ENCODE measurements around the gene TNS4. TPM values are rescaled to one million over a fixed set of nuclear protein-coding genes. Genes with fewer than 3 reads are reported as not detected.
A peak's percentile ranks its signal among the peaks of the same experiment; 100 is the strongest.

The TNS4 gene
- polyA plus RNA-seq, 2 of the 4 experiments (the other 2 are of a cell fraction) = 24.2 to 73.5 TPM

GRCh38 chr17:40475234-40475908, 26.1 kb downstream of the TNS4 start (continued):
- TF ChIP-seq, protein P1, sequence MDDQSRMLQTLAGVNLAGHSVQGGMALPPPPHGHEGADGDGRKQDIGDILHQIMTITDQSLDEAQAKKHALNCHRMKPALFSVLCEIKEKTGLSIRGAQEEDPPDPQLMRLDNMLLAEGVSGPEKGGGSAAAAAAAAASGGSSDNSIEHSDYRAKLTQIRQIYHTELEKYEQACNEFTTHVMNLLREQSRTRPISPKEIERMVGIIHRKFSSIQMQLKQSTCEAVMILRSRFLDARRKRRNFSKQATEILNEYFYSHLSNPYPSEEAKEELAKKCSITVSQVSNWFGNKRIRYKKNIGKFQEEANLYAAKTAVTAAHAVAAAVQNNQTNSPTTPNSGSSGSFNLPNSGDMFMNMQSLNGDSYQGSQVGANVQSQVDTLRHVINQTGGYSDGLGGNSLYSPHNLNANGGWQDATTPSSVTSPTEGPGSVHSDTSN (IDR thresholded peaks at IDR 0.05) = no peak
- TF ChIP-seq EP300 (IDR thresholded peaks at IDR 0.05) (no peak), FOSL2 (IDR thresholded peaks at IDR 0.05) (no peak), FOSL2 (CRISPR knock-in tag; IDR thresholded peaks at IDR 0.05) (no peak; the same call in 1 of the 2 replicates), SREBF2 (IDR thresholded peaks at IDR 0.05) (no peak)

DNA sequence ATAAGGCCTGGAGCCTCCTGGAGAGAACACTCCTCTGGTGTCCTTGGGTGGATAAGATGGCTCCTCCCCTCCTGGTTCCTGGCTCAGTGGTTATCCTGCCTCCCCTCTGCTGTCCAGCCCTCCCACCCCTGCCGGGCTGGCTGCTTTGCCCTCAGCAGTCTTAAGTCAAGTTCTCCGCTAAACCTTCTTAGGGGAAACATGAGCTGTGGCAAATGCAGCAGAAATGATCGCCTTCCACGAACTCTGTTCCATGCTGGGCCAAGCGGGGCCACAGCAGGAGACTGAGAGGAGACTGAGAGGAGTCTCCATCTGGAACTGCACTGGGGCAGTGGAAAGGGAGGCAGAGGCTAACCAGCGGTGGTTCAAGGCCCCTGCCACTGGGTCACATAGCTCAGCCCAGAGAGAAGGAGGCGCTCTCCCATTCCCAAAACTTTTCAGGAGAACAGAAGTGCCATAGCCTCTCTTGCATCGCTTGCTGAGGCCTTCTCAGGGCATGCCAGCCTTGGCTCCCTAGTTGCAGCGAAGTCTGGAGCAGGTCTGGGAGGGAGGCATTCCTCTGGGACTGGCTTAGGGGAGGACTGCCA, 26.9 kb downstream of the TNS4 start:
- peak overlapping the region; percentile 2; the same call in 2 of the 3 replicates for H3K4me2 ChIP-seq
- H3K27ac ChIP-seq = peak overlapping the region; percentile 96 to 97
- WGBS (ENCODE audit: missing lambda C conversion rate) = 81% methylated on average over 9 of the region's 9 CpGs
- H3K4me3 ChIP-seq = no peak overlapping the region
- DNase-seq (ENCODE audit: low read depth in 1 of 2, low spot score in 1 of 2) = no peak
- H3K4me1 ChIP-seq = peaks cover 83% of the 10 kb centered on the region
- ChIA-PET CTCF (interaction anchor here (1.0 to 15.5 kb wide), 13 partner anchors 12 to 111 kb away, joined by 3 to 379 read pairs (median 24); partner anchors contain the start of genes GJD3 and IGFBP4), POLR2A (interaction anchor here (0.6 to 4.6 kb wide), 5 partner anchors 9 to 91 kb away, joined by 3 to 53 read pairs (median 26); no protein-coding TSS in a partner anchor)
- ATAC-seq = peak; percentile 2 to 4; a peak in 4 of 6 replicates
- FAIRE-seq = peak; percentile 18
- no peaks in the 10 kb centered on the region for H3K9me3 ChIP-seq
- no peak for TF ChIP-seq CHD4 (IDR thresholded peaks at IDR 0.05; ENCODE audit: borderline replicate concordance)
- no peak for TF ChIP-seq NR3C1 (IDR thresholded peaks at IDR 0.05)
- TF ChIP-seq FOSB (CRISPR knock-in tag; IDR thresholded peaks at IDR 0.05) = peak; percentile 84; the same call in 1 of the 2 replicates
- TF ChIP-seq ZSCAN20 (CRISPR knock-in tag; IDR thresholded peaks at IDR 0.05) = no peak
- no peak for TF ChIP-seq MAFK (IDR thresholded peaks at IDR 0.05; ENCODE audit: partially characterized antibody)
- TF ChIP-seq NFE2L2 (conservative IDR thresholded peaks at IDR 0.05; ENCODE audit: low read length) = no peak
- TF ChIP-seq RCOR1 (IDR thresholded peaks at IDR 0.05; ENCODE audit: low read depth, low read length) = no peak
- no peak for TF ChIP-seq BHLHE40 (IDR thresholded peaks at IDR 0.05; ENCODE audit: low read depth, low read length)
- TF ChIP-seq EHF (CRISPR knock-in tag; IDR thresholded peaks at IDR 0.05) = no peak
- no peak; the same call in 1 of the 2 replicates for TF ChIP-seq RARB (CRISPR knock-in tag; IDR thresholded peaks at IDR 0.05)
- TF ChIP-seq FOXS1 (CRISPR knock-in tag; IDR thresholded peaks at IDR 0.05) = no peak; the same call in 1 of the 2 replicates
- no peak for TF ChIP-seq FOSL2 (IDR thresholded peaks at IDR 0.05)
- peak; percentile 31; the same call in 1 of the 2 replicates for TF ChIP-seq FOSL2 (CRISPR knock-in tag; IDR thresholded peaks at IDR 0.05)
- TF ChIP-seq KDM5A (IDR thresholded peaks at IDR 0.05) = no peak
- no peak for TF ChIP-seq HDAC2 (IDR thresholded peaks at IDR 0.05)
- TF ChIP-seq SMC3 (IDR thresholded peaks at IDR 0.05) = no peak
- TF ChIP-seq GATA3 (IDR thresholded peaks at IDR 0.05; ENCODE audit: borderline replicate concordance) = no peak; the same call in 1 of the 2 replicates
- TF ChIP-seq POLR2A (IDR thresholded peaks at IDR 0.05; ENCODE audit: low read length) = 0 out of 2 replicates have a peak, but pooled peaks have one; percentile 5
- TF ChIP-seq, protein P2, sequence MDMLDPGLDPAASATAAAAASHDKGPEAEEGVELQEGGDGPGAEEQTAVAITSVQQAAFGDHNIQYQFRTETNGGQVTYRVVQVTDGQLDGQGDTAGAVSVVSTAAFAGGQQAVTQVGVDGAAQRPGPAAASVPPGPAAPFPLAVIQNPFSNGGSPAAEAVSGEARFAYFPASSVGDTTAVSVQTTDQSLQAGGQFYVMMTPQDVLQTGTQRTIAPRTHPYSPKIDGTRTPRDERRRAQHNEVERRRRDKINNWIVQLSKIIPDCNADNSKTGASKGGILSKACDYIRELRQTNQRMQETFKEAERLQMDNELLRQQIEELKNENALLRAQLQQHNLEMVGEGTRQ (IDR thresholded peaks at IDR 0.05) = no peak
- TF ChIP-seq, protein P3, sequence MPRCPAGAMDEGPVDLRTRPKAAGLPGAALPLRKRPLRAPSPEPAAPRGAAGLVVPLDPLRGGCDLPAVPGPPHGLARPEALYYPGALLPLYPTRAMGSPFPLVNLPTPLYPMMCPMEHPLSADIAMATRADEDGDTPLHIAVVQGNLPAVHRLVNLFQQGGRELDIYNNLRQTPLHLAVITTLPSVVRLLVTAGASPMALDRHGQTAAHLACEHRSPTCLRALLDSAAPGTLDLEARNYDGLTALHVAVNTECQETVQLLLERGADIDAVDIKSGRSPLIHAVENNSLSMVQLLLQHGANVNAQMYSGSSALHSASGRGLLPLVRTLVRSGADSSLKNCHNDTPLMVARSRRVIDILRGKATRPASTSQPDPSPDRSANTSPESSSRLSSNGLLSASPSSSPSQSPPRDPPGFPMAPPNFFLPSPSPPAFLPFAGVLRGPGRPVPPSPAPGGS (IDR thresholded peaks at IDR 0.05) = peak; percentile 21; the same call in 1 of the 3 replicates
- TF ChIP-seq PHF8 (IDR thresholded peaks at IDR 0.05; ENCODE audit: borderline replicate concordance, low read depth) = no peak
- peak; percentile 93 for TF ChIP-seq TFCP2L1 (CRISPR knock-in tag; IDR thresholded peaks at IDR 0.05)
- no peak for TF ChIP-seq EHMT2 (IDR thresholded peaks at IDR 0.05; ENCODE audit: low read depth)
- no peak for TF ChIP-seq SREBF2 (IDR thresholded peaks at IDR 0.05)
- TF ChIP-seq, protein P4, sequence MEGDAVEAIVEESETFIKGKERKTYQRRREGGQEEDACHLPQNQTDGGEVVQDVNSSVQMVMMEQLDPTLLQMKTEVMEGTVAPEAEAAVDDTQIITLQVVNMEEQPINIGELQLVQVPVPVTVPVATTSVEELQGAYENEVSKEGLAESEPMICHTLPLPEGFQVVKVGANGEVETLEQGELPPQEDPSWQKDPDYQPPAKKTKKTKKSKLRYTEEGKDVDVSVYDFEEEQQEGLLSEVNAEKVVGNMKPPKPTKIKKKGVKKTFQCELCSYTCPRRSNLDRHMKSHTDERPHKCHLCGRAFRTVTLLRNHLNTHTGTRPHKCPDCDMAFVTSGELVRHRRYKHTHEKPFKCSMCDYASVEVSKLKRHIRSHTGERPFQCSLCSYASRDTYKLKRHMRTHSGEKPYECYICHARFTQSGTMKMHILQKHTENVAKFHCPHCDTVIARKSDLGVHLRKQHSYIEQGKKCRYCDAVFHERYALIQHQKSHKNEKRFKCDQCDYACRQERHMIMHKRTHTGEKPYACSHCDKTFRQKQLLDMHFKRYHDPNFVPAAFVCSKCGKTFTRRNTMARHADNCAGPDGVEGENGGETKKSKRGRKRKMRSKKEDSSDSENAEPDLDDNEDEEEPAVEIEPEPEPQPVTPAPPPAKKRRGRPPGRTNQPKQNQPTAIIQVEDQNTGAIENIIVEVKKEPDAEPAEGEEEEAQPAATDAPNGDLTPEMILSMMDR (IDR thresholded peaks at IDR 0.05) = no peak
- no peak for TF ChIP-seq RAD21 (conservative IDR thresholded peaks at IDR 0.05 in 1 of 2, IDR thresholded peaks at IDR 0.05 in 1 of 2)
- TF ChIP-seq CEBPB (IDR thresholded peaks at IDR 0.05) = no peak
- no peak for TF ChIP-seq ZNF302 (CRISPR knock-in tag; IDR thresholded peaks at IDR 0.05)
- TF ChIP-seq, protein P5, sequence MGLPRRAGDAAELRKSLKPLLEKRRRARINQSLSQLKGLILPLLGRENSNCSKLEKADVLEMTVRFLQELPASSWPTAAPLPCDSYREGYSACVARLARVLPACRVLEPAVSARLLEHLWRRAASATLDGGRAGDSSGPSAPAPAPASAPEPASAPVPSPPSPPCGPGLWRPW (IDR thresholded peaks at IDR 0.05) = no peak
- TF ChIP-seq NPAS2 (CRISPR knock-in tag; IDR thresholded peaks at IDR 0.05; ENCODE audit: borderline replicate concordance) = no peak
- 0 out of 2 replicates have a peak, but pooled peaks have one; percentile 12 for TF ChIP-seq HEYL (CRISPR knock-in tag; IDR thresholded peaks at IDR 0.05)
- no peak for TF ChIP-seq ATOH8 (CRISPR knock-in tag; IDR thresholded peaks at IDR 0.05; ENCODE audit: low read depth)
